Kidney epithelial cell (primary cell): ENCODE results near the gene FIGNL2. TPM values are rescaled to one million over a fixed set of nuclear protein-coding genes. Genes with fewer than 3 reads are reported as not detected.
"Not testable (repeated sequence)": the region's sequence is repeated elsewhere in the genome, so short reads cannot be mapped to it uniquely, and the experiment has no call there.

Experiments used
- DNase-seq: peaks from one replicate; pipeline ENCODE4 v3.0.0-alpha.2; 2010; ENCODE audit warnings: low read depth
- H3K27me3 ChIP-seq: 2 replicates; pipeline ENCODE4 v1.6.0; 2011; ENCODE audit warnings: low read length; ENCODE audit not compliant: control insufficient read depth, insufficient read depth
- H3K36me3 ChIP-seq: 2 replicates; pipeline ENCODE4 v1.5.1; 2011; ENCODE audit warnings: low read length; ENCODE audit not compliant: control insufficient read depth, insufficient read depth
- H3K4me3 ChIP-seq: 2 replicates; pipeline ENCODE4 v1.5.1; 2011; ENCODE audit warnings: low read depth, mild to moderate bottlenecking, control low read depth, low read length
- total RNA-seq: library from RNA; depleted of rRNA; stranded (reverse); fragments of >200 nt; gene quantifications from 2 replicates; pipeline ENCODE4 v1.2.3, GENCODE V29; 2015
- TF ChIP-seq, protein P1 (sequence below): IDR thresholded peaks from 2 replicates; pipeline ENCODE4 v1.5.1; 2011; ENCODE audit warnings: mild to moderate bottlenecking, moderate library complexity, low read length, control low read depth, inconsistent platforms; ENCODE audit not compliant: insufficient read depth, poor library complexity, severe bottlenecking

FIGNL2 gene
- total RNA-seq, 1 donor from 2014 or later = 2.6 TPM

DNA sequence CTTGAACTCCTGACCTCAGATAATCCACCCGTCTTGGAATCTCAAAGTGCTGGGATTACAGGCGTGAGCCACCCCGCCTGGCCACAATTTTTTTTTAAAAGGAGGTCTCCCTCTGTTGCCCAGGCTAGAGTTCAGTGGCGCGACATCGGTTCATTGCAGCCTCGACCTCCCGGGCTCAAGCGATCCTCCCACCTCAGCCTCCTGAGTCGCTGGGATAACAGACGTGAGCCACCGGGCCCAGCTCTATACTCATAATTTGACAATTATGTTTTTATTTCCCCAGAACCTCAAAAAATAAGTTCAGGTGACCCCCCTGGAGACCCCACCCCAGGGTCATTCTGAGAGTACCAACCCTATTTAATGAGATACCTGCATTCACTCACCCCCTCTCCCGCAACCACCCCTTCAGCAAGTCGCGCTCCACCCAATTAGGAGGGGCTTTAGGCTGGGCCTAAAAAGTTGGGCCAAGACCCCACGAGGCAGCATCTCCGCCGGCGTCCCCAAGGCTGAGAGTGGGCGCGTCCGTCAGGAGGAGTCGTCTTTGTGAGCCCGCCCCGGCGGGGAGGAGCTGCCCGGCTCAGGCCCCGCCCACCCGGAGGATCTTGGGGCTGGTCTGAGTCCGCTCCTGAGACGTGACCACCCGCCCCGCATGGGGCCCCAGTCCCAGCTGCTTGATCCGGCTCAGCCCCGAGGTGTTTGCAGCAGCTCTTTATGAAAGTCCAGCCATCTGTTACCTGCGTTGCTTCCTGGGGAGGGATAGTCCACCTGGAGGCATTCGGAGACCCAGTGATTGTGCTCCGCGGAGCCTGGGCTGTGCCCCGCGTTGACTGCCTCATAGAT is 39.2 kb upstream of the FIGNL2 start, which contains the start of gene ANKRD33:
Gene ANKRD33, plus strand, starts transcription at position 628 of the 840 bp plus-strand sequence. Its CDS starts 84 bp downstream, at position 712.
- no peak within 1 kb of the TSS for H3K4me3 ChIP-seq
- no peaks in the 10 kb centered on the region for H3K36me3 ChIP-seq
- no peaks in the 10 kb centered on the region for H3K27me3 ChIP-seq
- TF ChIP-seq, protein P1, sequence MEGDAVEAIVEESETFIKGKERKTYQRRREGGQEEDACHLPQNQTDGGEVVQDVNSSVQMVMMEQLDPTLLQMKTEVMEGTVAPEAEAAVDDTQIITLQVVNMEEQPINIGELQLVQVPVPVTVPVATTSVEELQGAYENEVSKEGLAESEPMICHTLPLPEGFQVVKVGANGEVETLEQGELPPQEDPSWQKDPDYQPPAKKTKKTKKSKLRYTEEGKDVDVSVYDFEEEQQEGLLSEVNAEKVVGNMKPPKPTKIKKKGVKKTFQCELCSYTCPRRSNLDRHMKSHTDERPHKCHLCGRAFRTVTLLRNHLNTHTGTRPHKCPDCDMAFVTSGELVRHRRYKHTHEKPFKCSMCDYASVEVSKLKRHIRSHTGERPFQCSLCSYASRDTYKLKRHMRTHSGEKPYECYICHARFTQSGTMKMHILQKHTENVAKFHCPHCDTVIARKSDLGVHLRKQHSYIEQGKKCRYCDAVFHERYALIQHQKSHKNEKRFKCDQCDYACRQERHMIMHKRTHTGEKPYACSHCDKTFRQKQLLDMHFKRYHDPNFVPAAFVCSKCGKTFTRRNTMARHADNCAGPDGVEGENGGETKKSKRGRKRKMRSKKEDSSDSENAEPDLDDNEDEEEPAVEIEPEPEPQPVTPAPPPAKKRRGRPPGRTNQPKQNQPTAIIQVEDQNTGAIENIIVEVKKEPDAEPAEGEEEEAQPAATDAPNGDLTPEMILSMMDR = no peak
- DNase-seq = no peak

DNA sequence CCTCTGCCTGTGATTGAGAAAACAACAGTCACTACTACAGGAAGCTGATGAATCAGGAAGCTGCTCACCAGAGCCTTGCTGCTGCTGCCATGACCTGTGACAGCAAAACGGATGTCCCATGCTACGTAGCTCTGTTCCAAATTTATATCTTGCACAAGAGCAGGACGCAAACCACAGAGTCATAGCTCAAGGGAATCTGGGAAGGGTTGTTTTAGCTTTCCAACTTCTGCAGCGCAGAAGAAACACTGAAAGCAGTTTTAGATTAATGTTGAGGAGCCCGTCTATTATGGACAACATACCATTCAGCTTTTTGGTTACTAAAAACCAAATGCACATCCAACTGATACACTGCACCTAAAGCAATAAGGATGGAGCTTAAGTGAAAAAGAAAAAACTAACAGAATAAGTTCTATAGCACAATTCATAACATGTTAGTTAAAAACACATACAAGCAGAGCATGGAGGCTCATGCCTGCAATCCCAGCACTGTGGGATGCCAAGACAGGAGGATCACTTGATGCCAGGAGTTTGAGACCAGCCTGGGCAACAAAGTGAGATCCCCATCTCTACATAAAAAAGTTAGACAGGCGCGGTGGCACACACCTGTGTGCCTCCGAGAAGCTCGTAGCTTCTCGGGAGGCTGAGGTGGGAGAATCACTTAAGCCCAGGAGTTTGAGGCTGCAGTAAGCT is 37.6 kb upstream of the FIGNL2 start:
- Histone ChIP-seq H3K27me3 (no peaks in the 10 kb centered on the region), H3K4me3 (no peak overlapping the region), H3K36me3 (no peaks in the 10 kb centered on the region)
- DNase-seq = peak; percentile 78
- TF ChIP-seq, protein P1 = no peak

DNA sequence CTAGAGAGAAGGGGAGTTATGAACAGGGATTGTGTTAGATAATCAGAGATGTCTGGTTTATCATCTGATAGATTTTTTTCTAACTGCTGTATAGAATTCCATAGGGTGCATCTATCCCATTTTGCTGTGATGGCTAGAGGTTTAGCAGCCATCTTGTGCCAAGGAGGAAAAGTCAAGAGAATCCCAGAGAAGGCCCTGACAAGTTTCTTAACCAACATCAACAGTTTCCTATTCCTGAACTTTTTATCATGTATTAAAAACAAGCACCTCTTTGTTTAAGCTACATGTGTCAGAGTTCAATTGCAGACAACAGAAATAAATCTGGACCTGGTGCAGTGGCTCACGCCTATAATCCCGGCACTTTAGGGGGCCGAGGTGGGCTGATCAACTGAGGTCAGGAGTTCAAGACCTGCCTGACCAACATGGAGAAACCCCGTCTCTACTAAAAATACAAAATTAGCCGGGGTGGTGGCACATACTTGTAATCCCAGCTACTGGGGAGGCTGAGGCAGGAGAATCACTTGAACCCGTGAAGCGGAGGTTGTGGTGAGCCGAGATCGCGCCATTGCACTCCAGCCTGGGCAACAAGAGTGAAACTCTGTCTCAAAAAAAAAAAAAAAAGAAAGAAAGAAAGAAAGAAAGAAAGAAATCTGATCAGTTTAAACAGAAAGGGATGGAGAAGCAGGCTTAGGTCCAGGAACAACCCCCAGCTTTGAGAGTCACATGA is 36.9 kb upstream of the FIGNL2 start:
- H3K36me3 ChIP-seq, H3K27me3 ChIP-seq, H3K4me3 ChIP-seq, DNase-seq: not testable (repeated sequence)

DNA sequence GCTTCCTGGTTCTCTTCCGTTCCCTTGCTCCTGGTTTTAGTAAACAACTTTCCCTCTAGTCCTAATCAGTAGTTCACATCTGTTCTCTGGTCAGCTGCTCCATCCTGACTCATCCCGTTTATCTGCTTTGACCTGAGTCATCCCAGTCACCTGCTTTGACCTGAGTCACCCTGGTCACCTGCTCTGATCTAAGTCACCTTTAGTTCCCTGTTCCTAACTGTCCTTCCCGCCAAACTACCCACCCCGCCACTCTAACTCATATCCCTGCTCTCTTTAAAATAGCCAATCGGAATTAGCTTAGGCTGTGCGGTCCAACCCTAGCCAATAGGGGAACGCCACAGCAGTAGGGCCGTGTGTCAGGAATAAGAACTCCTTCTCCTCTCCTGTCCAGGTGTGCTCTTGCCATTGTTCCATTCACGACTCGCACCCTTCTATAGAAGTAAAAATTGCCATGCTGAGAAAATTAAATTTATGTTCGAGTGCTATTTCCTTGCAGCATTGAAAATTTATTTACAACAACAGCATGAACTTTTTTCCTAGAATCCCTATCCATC is 36.2 kb upstream of the FIGNL2 start:
- DNase-seq = no peak
- Histone ChIP-seq H3K4me3 (no peak overlapping the region), H3K36me3 (no peaks in the 10 kb centered on the region), H3K27me3 (no peaks in the 10 kb centered on the region)
- TF ChIP-seq, protein P1 = no peak

DNA sequence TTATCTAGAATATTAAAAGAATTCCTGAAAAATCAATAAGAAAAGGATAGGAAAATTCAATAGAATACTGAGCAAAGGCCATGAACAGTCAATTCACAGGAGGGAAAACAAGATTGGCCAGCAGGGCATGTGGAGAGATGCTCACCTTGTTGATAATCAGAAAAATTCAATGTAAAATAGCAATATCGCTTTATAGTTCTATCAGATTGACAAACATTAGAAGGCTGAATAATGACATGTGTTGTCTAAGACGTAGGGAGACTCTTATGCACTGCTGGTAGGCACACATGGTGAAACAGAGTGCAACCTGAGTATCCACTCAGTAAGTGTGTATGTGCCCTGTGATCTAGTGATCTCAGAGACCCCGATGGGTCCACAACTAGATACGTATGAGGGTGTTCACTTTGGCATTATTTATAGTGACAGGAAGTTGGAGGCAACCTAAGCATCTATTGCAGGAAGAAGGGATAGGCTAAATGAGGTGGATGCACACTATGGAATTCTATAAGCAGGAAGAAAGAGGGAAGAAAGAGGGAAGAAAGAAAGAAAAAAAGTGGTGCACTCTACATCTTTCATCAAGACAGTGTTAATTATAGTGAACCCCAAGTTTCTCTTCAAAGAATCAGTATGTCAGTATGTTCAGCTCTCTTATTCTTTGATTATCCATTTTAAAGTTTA is 35.6 kb upstream of the FIGNL2 start:
- TF ChIP-seq, protein P1 = no peak

More for the DNA sequence above, 35.6 kb upstream of the FIGNL2 start:
- Histone ChIP-seq H3K4me3 (no peak overlapping the region), H3K36me3 (no peaks in the 10 kb centered on the region), H3K27me3 (no peaks in the 10 kb centered on the region)
- no peak for DNase-seq
